K562 (cell line): ENCODE results near the gene CDHR1. TPM values are rescaled to one million over a fixed set of nuclear protein-coding genes. Genes with fewer than 3 reads are reported as not detected.
A peak's percentile ranks its signal among the peaks of the same experiment; 100 is the strongest.

Source experiments
- ATAC-seq: fragments of 200-7000 bp; cut with Tn5 transposase; 3 replicates; pipeline ENCODE4 v1.9.1; 2020; ENCODE audit warnings: moderate library complexity
- Bru-seq: library from RNA; stranded (reverse); fragments of 400-500 nt; gene quantifications from one replicate; lab custom pipeline; 2021; lab: Mats Ljungman, UMichigan
- BruChase-seq, 2 experiments: library from RNA; stranded (reverse); fragments of 400-500 nt; gene quantifications; one replicate each; lab custom pipeline; 2021; lab: Mats Ljungman, UMichigan
- BruUV-seq: library from RNA; stranded (reverse); fragments of 400-500 nt; replicated peaks from 2 replicates; lab custom pipeline; 2021; lab: Mats Ljungman, UMichigan
- CTCF ChIA-PET: fragments of 300-600 bp; formaldehyde crosslinking; extraction: SDS; loops from one replicate; lab custom pipeline; 2021; ENCODE audit warnings: low intra/inter-chr PET ratio; lab: Yijun Ruan, JAX
- POLR2A ChIA-PET: fragments of 300-600, 350-650 bp; sonication (Branson Sonifier 250); formaldehyde crosslinking; extraction: SDS; loops from one replicate; lab custom pipeline; 2021; ENCODE audit warnings: antibody characterized with exemption, inconsistent platforms; lab: Yijun Ruan, JAX
- DNase-seq, 4 experiments: peaks; one replicate each; pipeline versions ENCODE4 v3.0.0 to v3.0.0-alpha.2; 2011 to 2018; ENCODE audit warnings: low spot score in 3 of 4, mixed read lengths in 3 of 4; ENCODE audit errors: extremely low read depth in 1 of 4
- FAIRE-seq: peaks from 2 replicates; lab custom pipeline; 2011; peaks lifted over from hg19 to GRCh38; lab: Jason Lieb, UNC
- H2AFZ ChIP-seq: 2 replicates; pipeline ENCODE4 v1.6.0; 2011; ENCODE audit warnings: low read depth, low read length, control low read depth, inconsistent platforms
- H3K27ac ChIP-seq: fragments of 200-600 bp; 3 replicates; pipeline ENCODE4 v1.8.0; 2011; ENCODE audit warnings: low read depth, mild to moderate bottlenecking, control low read depth, inconsistent platforms, low read length, moderate library complexity, mixed read lengths; ENCODE audit errors: extremely low read depth
- H3K27me3 ChIP-seq, 2 experiments: fragments of 300-600 bp in 1 of 2; 2 replicates in 1 of 2; 3 replicates in 1 of 2; pipeline versions ENCODE4 v1.6.0 to v1.8.0; 2011; ENCODE audit warnings: inconsistent platforms in 2 of 2, low read length in 2 of 2, mild to moderate bottlenecking in 1 of 2, mixed read lengths in 1 of 2, moderate library complexity in 1 of 2; ENCODE audit not compliant: control insufficient read depth in 2 of 2, insufficient read depth in 2 of 2
- H3K36me3 ChIP-seq: fragments of 300-600 bp; 3 replicates; pipeline ENCODE4 v1.8.0; 2011; ENCODE audit warnings: mild to moderate bottlenecking, low read length, inconsistent platforms; ENCODE audit not compliant: control insufficient read depth, insufficient read depth
- H3K4me1 ChIP-seq, 2 experiments: fragments of 200-600 bp in 1 of 2; replicated peaks in 1 of 2; 2 replicates in 1 of 2; 3 replicates in 1 of 2; pipeline versions ENCODE4 v1.5.1 to v1.8.0; 2011; ENCODE audit warnings: inconsistent platforms in 2 of 2, low read length in 2 of 2, mild to moderate bottlenecking in 1 of 2, mixed read lengths in 1 of 2, moderate library complexity in 1 of 2; ENCODE audit not compliant: control insufficient read depth in 2 of 2, insufficient read depth in 2 of 2
- H3K4me2 ChIP-seq: 2 replicates; pipeline ENCODE4 v1.6.1; 2011; ENCODE audit warnings: low read length, control low read depth, inconsistent platforms, mixed read lengths; ENCODE audit not compliant: insufficient read depth
- H3K4me3 ChIP-seq: fragments of 200-600 bp; sonication (generic), shearing (Covaris generic); 2 replicates; pipeline ENCODE4 v1.5.1; 2016; ENCODE audit warnings: control low read depth, inconsistent platforms
- H3K79me2 ChIP-seq: fragments of 200-600 bp; 3 replicates; pipeline ENCODE4 v1.8.0; 2011; ENCODE audit warnings: low read length, inconsistent platforms; ENCODE audit not compliant: control insufficient read depth, insufficient read depth
- H3K9ac ChIP-seq, 2 experiments: 2 replicates each; pipeline versions ENCODE4 v1.6.0 to v1.6.1; 2011; ENCODE audit warnings: low read depth in 2 of 2, low read length in 2 of 2, control low read depth in 1 of 2, inconsistent platforms in 1 of 2, mild to moderate bottlenecking in 1 of 2, mixed read lengths in 1 of 2; ENCODE audit not compliant: insufficient read depth in 1 of 2
- H3K9me1 ChIP-seq: one replicate; pipeline ENCODE4 v1.6.0; 2011; ENCODE audit warnings: inconsistent platforms, mild to moderate bottlenecking, low read length, moderate library complexity; ENCODE audit not compliant: control insufficient read depth, insufficient read depth
- H3K9me3 ChIP-seq: replicated peaks from 2 replicates; pipeline ENCODE4 v1.5.1; 2011; ENCODE audit warnings: low read depth, low read length, inconsistent platforms; ENCODE audit not compliant: control insufficient read depth, insufficient read depth
- H4K20me1 ChIP-seq: replicated peaks from 2 replicates; pipeline ENCODE4 v1.6.1; 2011; ENCODE audit warnings: low read length, inconsistent platforms, mixed read lengths; ENCODE audit not compliant: control insufficient read depth, insufficient read depth
- CBX5 ChIP-seq: IDR thresholded peaks from 2 replicates; pipeline ENCODE4 v1.6.1; 2014; ENCODE audit warnings: low read depth, borderline replicate concordance
- CREB1 ChIP-seq, 2 experiments: sonication (generic) in 1 of 2; formaldehyde crosslinking in 1 of 2; IDR thresholded peaks; 2 replicates each; pipeline versions ENCODE4 v1.6.1 to v1.8.0; 2012 to 2022; ENCODE audit warnings: inconsistent platforms in 1 of 2, mild to moderate bottlenecking in 1 of 2, missing genetic modification reagents in 1 of 2, moderate library complexity in 1 of 2
- CREB3L1 ChIP-seq: fragments of 450-650 bp; IDR thresholded peaks from 2 replicates; pipeline ENCODE4 v1.6.1; 2014; ENCODE audit warnings: low read depth, mild to moderate bottlenecking, moderate library complexity, borderline replicate concordance
- CREM ChIP-seq: IDR thresholded peaks from 2 replicates; pipeline ENCODE4 v1.6.1; 2014; ENCODE audit warnings: antibody characterized with exemption, low read depth
- CXXC5 ChIP-seq: fragments of 250-450 bp; sonication (Bioruptor Pico); IDR thresholded peaks from 2 replicates; pipeline ENCODE4 v1.8.0; 2022; ENCODE audit warnings: inconsistent platforms, mild to moderate bottlenecking, moderate library complexity
- HNRNPL ChIP-seq: fragments of 200-400 bp; formaldehyde crosslinking; IDR thresholded peaks from 2 replicates; pipeline ENCODE4 v1.6.1; 2017; ENCODE audit warnings: low read depth, mild to moderate bottlenecking, low read length
- KHSRP ChIP-seq: fragments of 450-650 bp; IDR thresholded peaks from 2 replicates; pipeline ENCODE4 v1.6.1; 2017
- L3MBTL2 ChIP-seq: fragments of 450-650 bp; IDR thresholded peaks from 2 replicates; pipeline ENCODE4 v1.6.1; 2016; ENCODE audit warnings: mild to moderate bottlenecking, moderate library complexity
- MCM5 ChIP-seq: fragments of 450-650 bp; IDR thresholded peaks from 2 replicates; pipeline ENCODE4 v1.6.1; 2016; ENCODE audit warnings: low read depth
- PKNOX1 ChIP-seq: fragments of 450-650 bp; IDR thresholded peaks from 2 replicates; pipeline ENCODE4 v1.6.1; 2016
- ZNF134 ChIP-seq: fragments of 250-450 bp; sonication (Bioruptor Pico); conservative IDR thresholded peaks from 2 replicates; pipeline ENCODE4 v1.4.0; 2020
- ZNF324 ChIP-seq: fragments of 250-450 bp; sonication (Bioruptor Pico); IDR thresholded peaks from 2 replicates; pipeline ENCODE4 v1.4.0; 2020; ENCODE audit warnings: mild to moderate bottlenecking
- WGBS: fragments of 100-300 bp; shearing (Covaris generic); methylation state at CpG from one replicate; pipeline ENCODE4 v1.1.6; 2016; ENCODE audit warnings: low coverage, mixed read lengths; ENCODE audit not compliant: insufficient coverage; ENCODE audit errors: missing lambda C conversion rate; 5-methylcytosine and 5-hydroxymethylcytosine counted together
- in situ Hi-C: fragments of 300-500 bp; cut with MboI; formaldehyde crosslinking; loops from 4 replicates; pipeline ENCODE4 v1.15.0; 2018; ENCODE audit warnings: inconsistent platforms, mixed read lengths
- intact Hi-C: fragments of 100-400 bp; cut with micrococcal nuclease; formaldehyde crosslinking; loops from 2 replicates; pipeline ENCODE4 v1.14.2; 2022
- long read RNA-seq, 3 experiments: library from polyadenylated mRNA in 2 of 3; library from RNA in 1 of 3; unstranded in 2 of 3; stranded (forward) in 1 of 3; transcript quantifications; one replicate each; pipeline ENCODE4 v2.0.0, GENCODE V29; 2019 to 2022
- polyA minus RNA-seq, 3 experiments: library from RNA; depleted of rRNA, polyadenylated mRNA; stranded (reverse); fragments of >200 nt; gene quantifications; 2 replicates each; pipeline ENCODE4 v1.2.3, GENCODE V29; 2011
- polyA plus RNA-seq, 8 experiments: library from polyadenylated mRNA; depleted of rRNA in 4 of 8; stranded (reverse) in 5 of 8; unstranded in 3 of 8; fragments of >200 nt; fragmentation: Nextera tagmentation in 2 of 8; fragmentation: Illumina TruSeq in 1 of 8; extraction: Ambion mirVana in 2 of 8; extraction: Trizol in 1 of 8; gene quantifications; 2 replicates each; pipeline versions ENCODE4 v1.2.1 to v1.2.3, GENCODE V29; 2011 to 2014; ENCODE audit warnings: inconsistent platforms in 1 of 8, missing spikeins in 1 of 8
- total RNA-seq, 7 experiments: library from RNA; depleted of rRNA in 6 of 7; stranded (reverse); fragments of >200 nt in 6 of 7; fragmentation: Illumina TruSeq in 2 of 7; extraction: Trizol in 2 of 7; gene quantifications; 2 replicates each; pipeline versions ENCODE4 v1.2.1 to v1.2.3, GENCODE V29; 2011 to 2021; ENCODE audit warnings: low replicate concordance in 1 of 7
- TF ChIP-seq, protein P1 (sequence below): fragments of 200-800 bp; sonication (Bioruptor generic); IDR thresholded peaks from 2 replicates; pipeline ENCODE4 v1.6.1; 2017; ENCODE audit warnings: missing genetic modification characterization, missing compliant biosample characterization

The CDHR1 gene
- total RNA-seq (2011; cell fraction: chromatin; rRNA removed; ENCODE audit: low replicate concordance), result 7.3 and 9.6 TPM in 2 replicates
- 5.5 and 6.0 TPM in 2 replicates for total RNA-seq (2011; cell fraction: nucleolus; rRNA removed)
- total RNA-seq (2011; cell fraction: nucleoplasm; rRNA removed), result 3.8 and 5.6 TPM in 2 replicates
- total RNA-seq (2014; rRNA removed), result 0.23 and 0.29 TPM in 2 replicates
- total RNA-seq (2014; rRNA removed; fragmentation: Illumina TruSeq; extraction: Trizol), result 0.07 and 0.26 TPM in 2 replicates
- 0.07 and 0.11 TPM in 2 replicates for total RNA-seq (2015; rRNA removed; fragmentation: Illumina TruSeq; extraction: Trizol)
- 0.20 and 0.56 TPM in 2 replicates for total RNA-seq (2021)
- polyA plus RNA-seq (2011; rRNA removed), result 0.99 and 2.1 TPM in 2 replicates
- 0.40 and 1.1 TPM in 2 replicates for polyA plus RNA-seq (2011; cell fraction: cytosol; rRNA removed)
- 7.8 and 11.0 TPM in 2 replicates for polyA plus RNA-seq (2011; cell fraction: nucleus; rRNA removed)
- 0.44 and 0.76 TPM in 2 replicates for polyA plus RNA-seq (2012)
- polyA plus RNA-seq (2014; fragmentation: Illumina TruSeq; extraction: Trizol), result 0.29 and 0.33 TPM in 2 replicates
- polyA plus RNA-seq (2014; fragmentation: Nextera tagmentation; extraction: Ambion mirVana), result under 1 TPM; 0.03 to 0.10 TPM
- polyA plus RNA-seq (2014; rRNA removed), result 0.30 and 0.46 TPM in 2 replicates
- polyA minus RNA-seq (2011; rRNA and poly(A)+ RNA removed), result 0.77 and 0.81 TPM in 2 replicates
- 0.73 and 0.86 TPM in 2 replicates for polyA minus RNA-seq (2011; cell fraction: cytosol; rRNA and poly(A)+ RNA removed)
- 0.67 and 1.9 TPM in 2 replicates for polyA minus RNA-seq (2011; cell fraction: nucleus; rRNA and poly(A)+ RNA removed)
- percentile 30 among the genes with signal in this experiment for Bru-seq, nascent RNA
- BruChase-seq, experiment 1, labeled RNA remaining after a 2-hour chase, result percentile 26 among the genes with signal in this experiment
- percentile 29 among the genes with signal in this experiment for BruChase-seq, experiment 2, labeled RNA remaining after a 6-hour chase
- long read RNA-seq, experiment 1, result 0 reads
- long read RNA-seq, experiment 2, partial matches to known transcripts, result 1 of 2 reads
- long read RNA-seq, experiment 2, other reads (novel, unspliced or antisense), result 1 of 2 reads
- long read RNA-seq, experiment 3, result 0 reads

DNA sequence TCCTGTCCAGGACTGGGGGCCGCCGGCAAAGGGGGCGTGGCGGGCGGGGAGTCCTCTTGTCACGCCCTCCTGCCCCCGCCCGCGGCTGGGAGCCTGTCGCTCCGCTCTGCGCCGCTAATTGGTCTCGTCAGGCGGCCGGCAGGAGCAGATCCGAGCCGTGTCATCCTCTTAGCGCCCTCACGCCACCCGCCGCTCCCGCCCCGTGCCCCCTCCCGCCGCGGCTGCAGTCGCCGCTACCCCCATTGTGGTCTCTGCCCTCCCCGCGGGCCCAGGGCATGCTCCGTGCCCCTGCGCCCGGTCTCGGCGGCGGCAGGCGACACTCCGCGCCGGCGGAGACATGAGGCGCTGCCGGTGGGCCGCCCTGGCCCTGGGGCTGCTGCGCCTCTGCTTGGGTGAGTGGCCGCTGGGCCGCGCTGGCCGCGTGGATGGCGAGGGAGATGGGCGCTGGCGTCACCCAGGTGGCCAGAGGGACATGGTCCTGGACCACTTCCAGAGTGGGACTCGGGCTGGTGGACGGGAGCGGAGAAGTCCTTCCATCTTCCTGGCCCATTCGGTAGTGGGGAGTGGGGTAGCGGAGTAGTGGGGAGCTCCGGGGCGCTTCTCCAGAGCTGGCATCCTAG is at the start of gene CDHR1:
TSS of gene CDHR1 (plus strand) at position 114 of the 620 bp plus-strand sequence. CDS start at position 338, 224 bp downstream.
- DNase-seq (peak; percentile 78 to 90 (median 84)), ATAC-seq (peak; percentile 94), FAIRE-seq (no peak)
- CTCF ChIA-PET, result no interaction called here
- intact Hi-C loops (no loop called here), in situ Hi-C loops (no loop called here)
- H3K27me3 ChIP-seq, result peaks cover 38 to 81% of the 10 kb centered on the region in 2 experiments
- no peaks in the 10 kb centered on the region for H3K36me3 ChIP-seq
- WGBS, result 24% methylated on average over 12 of the region's 61 CpGs
- BruUV-seq, result no TSS peak
- H3K4me2 ChIP-seq, result peak within 1 kb of the TSS; percentile 51
- peak within 1 kb of the TSS in 1 of 2 experiments; percentile 84; a peak in 2 of 4 replicates for H3K9ac ChIP-seq
- H3K9me3 ChIP-seq, result no peaks in the 10 kb centered on the region
- H4K20me1 ChIP-seq, result peaks cover 6% of the 10 kb centered on the region; the same call in 1 of the 2 replicates
- H3K9me1 ChIP-seq, result no peaks in the 10 kb centered on the region
- H2AFZ ChIP-seq, result peak within 1 kb of the TSS; percentile 61
- H3K4me3 ChIP-seq, result peak within 1 kb of the TSS; percentile 34
- TF ChIP-seq, protein P1, sequence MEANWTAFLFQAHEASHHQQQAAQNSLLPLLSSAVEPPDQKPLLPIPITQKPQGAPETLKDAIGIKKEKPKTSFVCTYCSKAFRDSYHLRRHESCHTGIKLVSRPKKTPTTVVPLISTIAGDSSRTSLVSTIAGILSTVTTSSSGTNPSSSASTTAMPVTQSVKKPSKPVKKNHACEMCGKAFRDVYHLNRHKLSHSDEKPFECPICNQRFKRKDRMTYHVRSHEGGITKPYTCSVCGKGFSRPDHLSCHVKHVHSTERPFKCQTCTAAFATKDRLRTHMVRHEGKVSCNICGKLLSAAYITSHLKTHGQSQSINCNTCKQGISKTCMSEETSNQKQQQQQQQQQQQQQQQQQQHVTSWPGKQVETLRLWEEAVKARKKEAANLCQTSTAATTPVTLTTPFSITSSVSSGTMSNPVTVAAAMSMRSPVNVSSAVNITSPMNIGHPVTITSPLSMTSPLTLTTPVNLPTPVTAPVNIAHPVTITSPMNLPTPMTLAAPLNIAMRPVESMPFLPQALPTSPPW (CRISPR knock-in tag), result peak; percentile 45
- TF ChIP-seq L3MBTL2 (0 out of 2 replicates have a peak, but pooled peaks have one; percentile 27), KHSRP (no peak), MCM5 (no peak), CREM (peak; percentile 21; the same call in 1 of the 2 replicates), PKNOX1 (peak; percentile 33; the same call in 1 of the 2 replicates), CXXC5 (CRISPR knock-in tag) (peak; percentile 41; the same call in 1 of the 2 replicates), HNRNPL (no peak), CREB1 (IDR thresholded peaks at IDR 0.05) (peak; percentile 40; the same call in 1 of the 2 replicates), CREB1 (CRISPR knock-in tag; IDR thresholded peaks at IDR 0.05) (no peak), ZNF134 (CRISPR knock-in tag) (0 out of 2 replicates have a peak, but pooled peaks have one; percentile 2), CREB3L1 (no peak), ZNF324 (no peak), CBX5 (no peak)
- H3K4me1 ChIP-seq, result peaks cover 0 to 16% of the 10 kb centered on the region in 2 experiments; a peak in 3 of 5 replicates
- no peaks in the 10 kb centered on the region for H3K79me2 ChIP-seq
- POLR2A ChIA-PET, result interaction anchor here (0.7 to 1.1 kb wide), 4 partner anchors 8 to 55 kb away, joined by 3 to 8 read pairs (median 4); partner anchors contain the start of gene GHITM
- no peak within 1 kb of the TSS for H3K27ac ChIP-seq
